Measurements from ENCODE around the gene FBLN1. TPM values are rescaled to one million over a fixed set of nuclear protein-coding genes. Genes with fewer than 3 reads are reported as not detected.

The FBLN1 gene
- polyA plus RNA-seq, 1 of the 3 experiments (the other 2 are of a cell fraction), result 147 TPM

- H3K9me2 ChIP-seq, result no peaks in the 10 kb centered on the region
- H3K27me3 ChIP-seq (ENCODE audit: insufficient read depth), result no peaks in the 10 kb centered on the region
- POLR2A ChIA-PET, result no interaction called here
- no peak overlapping the region for H2AFZ ChIP-seq (ENCODE audit: low read depth)
- H3K4me1 ChIP-seq (ENCODE audit: control insufficient read depth in 1 of 2, insufficient read depth in 2 of 2, low read depth in 1 of 2, low read length in 1 of 2), result no peaks in the 10 kb centered on the region
- WGBS (ENCODE audit: low lambda C conversion rate), result 78% methylated on average over 4 of the region's 4 CpGs
- CTCF ChIA-PET, result interaction anchor here (1.7 kb wide), 1 partner anchor 68 kb away, joined by 5 read pairs; no protein-coding TSS in a partner anchor
- peaks cover 4% of the 10 kb centered on the region; the same call in 1 of the 2 replicates for H3K9me3 ChIP-seq
- H3K4me2 ChIP-seq, result no peak overlapping the region
- no peak overlapping the region for H3K27ac ChIP-seq (ENCODE audit: low read depth in 2 of 2, low read length in 1 of 2)
- H3K4me3 ChIP-seq (ENCODE audit: low read depth in 2 of 2, low read length in 1 of 2), result no peak overlapping the region
- H3K36me3 ChIP-seq (replicated peaks in 1 of 2; ENCODE audit: control insufficient read depth in 1 of 2, insufficient read depth in 2 of 2, low read length in 1 of 2), result no peaks in the 10 kb centered on the region
- H3K9ac ChIP-seq, result no peak overlapping the region
- H3K79me2 ChIP-seq (ENCODE audit: insufficient read depth), result no peaks in the 10 kb centered on the region
- H3F3A ChIP-seq (replicated peaks; ENCODE audit: insufficient read depth), result no peaks in the 10 kb centered on the region
- no peaks in the 10 kb centered on the region for H4K20me1 ChIP-seq (ENCODE audit: insufficient read depth)
- TF ChIP-seq USF1 (IDR thresholded peaks at IDR 0.05; ENCODE audit: borderline replicate concordance, low read depth) (no peak), RCOR1 (IDR thresholded peaks at IDR 0.05; ENCODE audit: low read length) (no peak), EZH2phosphoT487 (IDR thresholded peaks at IDR 0.05; ENCODE audit: borderline replicate concordance, low read depth) (no peak), REST (IDR thresholded peaks at IDR 0.05; ENCODE audit: low read depth, low read length) (no peak)
- DNase-seq, result no peak
Measured at GRCh38 chr22:45485261-45485660, 17.4 kb upstream of the FBLN1 start.

- Histone ChIP-seq H3K9ac (no peak overlapping the region), H3K9me3 (peaks cover 4% of the 10 kb centered on the region; the same call in 1 of the 2 replicates), H3K79me2 (ENCODE audit: insufficient read depth) (no peaks in the 10 kb centered on the region), H3K9me2 (no peaks in the 10 kb centered on the region), H3K27ac (ENCODE audit: low read depth in 2 of 2, low read length in 1 of 2) (no peak overlapping the region), H3K4me1 (ENCODE audit: control insufficient read depth in 1 of 2, insufficient read depth in 2 of 2, low read depth in 1 of 2, low read length in 1 of 2) (no peaks in the 10 kb centered on the region), H3K27me3 (ENCODE audit: insufficient read depth) (no peaks in the 10 kb centered on the region), H2AFZ (ENCODE audit: low read depth) (no peak overlapping the region), H3K4me3 (ENCODE audit: low read depth in 2 of 2, low read length in 1 of 2) (no peak overlapping the region), H3F3A (replicated peaks; ENCODE audit: insufficient read depth) (no peaks in the 10 kb centered on the region), H4K20me1 (ENCODE audit: insufficient read depth) (no peaks in the 10 kb centered on the region), H3K4me2 (no peak overlapping the region), H3K36me3 (replicated peaks in 1 of 2; ENCODE audit: control insufficient read depth in 1 of 2, insufficient read depth in 2 of 2, low read length in 1 of 2) (no peaks in the 10 kb centered on the region)
- DNase-seq, result no peak
- CTCF ChIA-PET, result no interaction called here
- TF ChIP-seq NFIC (IDR thresholded peaks at IDR 0.05; ENCODE audit: borderline replicate concordance) (no peak), FOXJ3 (CRISPR knock-in tag; IDR thresholded peaks at IDR 0.05) (no peak), TEAD4 (IDR thresholded peaks at IDR 0.05; ENCODE audit: borderline replicate concordance, insufficient read depth) (no peak), POLR2AphosphoS5 (IDR thresholded peaks at IDR 0.05; ENCODE audit: low read depth, low read length) (no peak), CTCF (IDR thresholded peaks at IDR 0.05) (no peak), MAX (IDR thresholded peaks at IDR 0.05; ENCODE audit: low read depth) (no peak), MEF2A (IDR thresholded peaks at IDR 0.05; ENCODE audit: borderline replicate concordance, low read depth) (no peak), NRF1 (IDR thresholded peaks at IDR 0.05; ENCODE audit: low read depth, low read length) (no peak), TCF12 (IDR thresholded peaks at IDR 0.05) (no peak), EZH2phosphoT487 (IDR thresholded peaks at IDR 0.05; ENCODE audit: borderline replicate concordance, low read depth) (no peak), RFX5 (IDR thresholded peaks at IDR 0.05; ENCODE audit: low read length) (no peak), USF1 (IDR thresholded peaks at IDR 0.05; ENCODE audit: borderline replicate concordance, low read depth) (no peak), JUND (IDR thresholded peaks at IDR 0.05) (no peak), EP300 (IDR thresholded peaks at IDR 0.05; ENCODE audit: borderline replicate concordance in 1 of 2, low read depth in 1 of 2, low read length in 1 of 2) (no peak), YY1 (IDR thresholded peaks at IDR 0.05; ENCODE audit: low read depth) (no peak), IRF3 (IDR thresholded peaks at IDR 0.05; ENCODE audit: low read depth, low read length) (no peak), ELF1 (IDR thresholded peaks at IDR 0.05) (no peak)
- WGBS (ENCODE audit: low lambda C conversion rate), result 44% methylated on average over 4 of the region's 4 CpGs
- POLR2A ChIA-PET, result no interaction called here
Measured at GRCh38 chr22:45488764-45489370, 13.8 kb upstream of the FBLN1 start.
